NCI-H2081 treated with DMSO at 0.1 percent for 48 hours (cell line): ENCODE measurements around the gene GNAQ.

ENCODE experiments used
- DNase-seq: peaks from one replicate; lab custom pipeline; 2025; lab: John Stamatoyannopoulos, UW

The GNAQ gene

GRCh38 chr9:77680581-77680980 is 351.0 kb downstream of the GNAQ start:
- DNase-seq, result no peak

- DNase-seq, result no peak
Observed at GRCh38 chr9:77679661-77680368, 351.8 kb downstream of the GNAQ start.

DNA sequence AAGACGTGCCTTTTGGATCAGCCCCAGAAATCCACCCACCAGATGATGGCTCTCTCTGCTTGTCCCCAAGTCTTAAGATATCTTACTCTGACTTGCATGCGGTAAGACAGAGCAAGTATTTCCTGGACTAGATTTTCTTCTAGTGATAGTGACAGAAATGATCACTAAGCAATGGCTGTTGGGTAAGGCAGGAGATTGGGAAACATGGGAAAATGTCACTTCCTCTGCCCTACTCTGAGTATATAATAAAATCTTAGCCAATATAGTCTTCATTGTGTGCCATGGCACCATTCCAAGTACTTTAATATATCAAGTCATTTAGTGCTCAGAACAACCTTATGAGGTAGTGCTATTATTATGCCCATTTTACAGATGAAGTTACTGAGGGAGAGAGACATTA is 352.5 kb downstream of the GNAQ start:
- DNase-seq, result no peak

DNA sequence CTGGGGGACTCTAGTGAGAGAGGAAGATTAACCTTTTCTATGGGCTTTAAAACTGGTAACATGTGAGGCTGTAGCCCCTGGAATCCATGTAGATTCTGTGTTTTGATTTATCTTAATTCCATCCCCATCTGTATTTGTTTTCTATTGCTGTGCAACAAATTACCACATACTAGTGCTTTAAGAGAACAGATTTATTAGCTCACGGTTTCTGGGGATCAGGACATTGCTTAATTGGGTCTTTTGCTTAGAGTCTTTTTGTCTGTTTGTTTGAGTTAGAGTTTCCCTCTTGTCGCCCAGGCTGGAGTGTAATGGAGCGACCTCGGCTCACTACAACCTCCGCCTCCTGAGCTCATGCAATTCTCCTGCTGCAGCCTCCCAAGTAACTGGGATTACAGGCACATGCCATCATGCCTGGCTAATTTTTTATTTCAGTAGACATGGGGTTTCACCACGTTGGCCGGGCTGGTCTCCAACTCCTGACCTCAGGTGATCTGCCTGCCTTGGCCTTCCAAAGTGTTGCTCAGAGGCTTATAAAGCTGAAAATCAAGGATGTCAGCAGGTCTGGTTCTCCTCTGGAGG is 353.6 kb downstream of the GNAQ start:
- DNase-seq, result no peak

GRCh38 chr9:77677397-77677796 is 354.2 kb downstream of the GNAQ start:
- DNase-seq, result no peak

- DNase-seq, result no peak
Observed at GRCh38 chr9:77673941-77674791, 357.4 kb downstream of the GNAQ start.

DNA sequence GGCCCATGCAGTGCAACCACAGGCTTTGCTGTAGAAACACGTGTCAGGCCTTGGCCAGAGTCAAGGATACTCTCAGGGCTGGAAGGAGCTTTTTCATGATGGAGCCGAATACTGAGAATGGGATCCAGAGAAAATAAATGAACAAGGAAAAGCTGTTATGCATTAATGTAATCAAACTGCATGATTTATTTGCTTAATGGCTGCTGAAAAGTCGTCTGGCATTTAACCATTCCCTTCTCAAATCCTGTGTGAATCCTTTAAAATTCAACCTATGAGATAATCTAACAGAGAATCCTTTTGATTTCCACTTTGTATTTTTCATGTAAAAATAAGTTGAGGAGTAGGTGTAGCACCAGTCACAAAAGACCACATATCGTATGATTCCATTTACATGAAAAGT is 359.4 kb downstream of the GNAQ start:
- no peak for DNase-seq

- DNase-seq, result no peak
Observed at GRCh38 chr9:77667151-77667550, 364.5 kb downstream of the GNAQ start.
